Hepatocyte (in vitro differentiated cells): ENCODE data around the gene XCL1. TPM values are rescaled to one million over a fixed set of nuclear protein-coding genes. Genes with fewer than 3 reads are reported as not detected.

ENCODE experiments used
- DNase-seq: peaks from one replicate; pipeline ENCODE4 v3.0.0-alpha.2; 2016; ENCODE audit warnings: low spot score
- H2AFZ ChIP-seq: fragments of 200-600 bp; sonication (generic); 2 replicates; pipeline ENCODE4 v1.6.0; 2016; ENCODE audit warnings: antibody characterized with exemption, mild to moderate bottlenecking
- H3K27ac ChIP-seq: fragments of 200-600 bp; sonication (generic); 2 replicates; pipeline ENCODE4 v1.5.1; 2016; ENCODE audit warnings: mild to moderate bottlenecking
- H3K27me3 ChIP-seq: fragments of 200-600 bp; sonication (generic); 2 replicates; pipeline ENCODE4 v1.6.1; 2016
- H3K36me3 ChIP-seq: fragments of 200-600 bp; sonication (generic); replicated peaks from 2 replicates; pipeline ENCODE4 v1.5.1; 2016; ENCODE audit warnings: low read depth; ENCODE audit not compliant: insufficient read depth
- H3K4me1 ChIP-seq: fragments of 200-600 bp; sonication (generic); 2 replicates; pipeline ENCODE4 v1.5.1; 2016; ENCODE audit warnings: mild to moderate bottlenecking, moderate library complexity; ENCODE audit not compliant: insufficient read depth
- H3K4me2 ChIP-seq: fragments of 200-600 bp; sonication (generic); 2 replicates; pipeline ENCODE4 v1.6.0; 2016
- H3K4me3 ChIP-seq: fragments of 200-600 bp; sonication (generic); 2 replicates; pipeline ENCODE4 v1.5.1; 2016; ENCODE audit warnings: mild to moderate bottlenecking
- H3K79me2 ChIP-seq: fragments of 200-600 bp; sonication (generic); 2 replicates; pipeline ENCODE4 v1.6.0; 2017; ENCODE audit warnings: mild to moderate bottlenecking
- H3K9me2 ChIP-seq: fragments of 200-600 bp; sonication (generic); replicated peaks from 2 replicates; pipeline ENCODE4 v1.6.0; 2017; ENCODE audit warnings: mild to moderate bottlenecking; ENCODE audit not compliant: insufficient read depth
- H3K9me3 ChIP-seq: fragments of 200-600 bp; sonication (generic); 2 replicates; pipeline ENCODE4 v1.5.1; 2016; ENCODE audit warnings: low read depth, mild to moderate bottlenecking
- H4K20me1 ChIP-seq: fragments of 200-600 bp; sonication (generic); 2 replicates; pipeline ENCODE4 v1.6.0; 2016; ENCODE audit warnings: mild to moderate bottlenecking; ENCODE audit not compliant: insufficient read depth, poor library complexity, severe bottlenecking
- CTCF ChIP-seq: fragments of 200-600 bp; sonication (generic); IDR thresholded peaks from 2 replicates; pipeline ENCODE4 v1.5.1; 2016; ENCODE audit warnings: antibody characterized with exemption, mild to moderate bottlenecking; ENCODE audit not compliant: poor library complexity
- EZH2 ChIP-seq: fragments of 200-600 bp; sonication (generic); IDR thresholded peaks from 2 replicates; pipeline ENCODE4 v1.6.1; 2016; ENCODE audit warnings: antibody characterized with exemption, mild to moderate bottlenecking, borderline replicate concordance
- EZH2phosphoT487 ChIP-seq: fragments of 200-600 bp; sonication (generic); IDR thresholded peaks from one replicate; pipeline ENCODE4 v1.6.1; 2018; ENCODE audit warnings: antibody characterized with exemption, mild to moderate bottlenecking, low read depth, moderate library complexity; ENCODE audit not compliant: unreplicated experiment, severe bottlenecking
- WGBS: methylation state at CpG from one replicate; pipeline ENCODE4 v1.1.6; 2016; ENCODE audit warnings: low lambda C conversion rate; ENCODE audit errors: missing lambda C conversion rate; 5-methylcytosine and 5-hydroxymethylcytosine counted together
- polyA plus RNA-seq: library from polyadenylated mRNA; unstranded; fragments of >200 nt; fragmentation: Nextera tagmentation; extraction: Ambion mirVana; gene quantifications from 2 replicates; pipeline ENCODE4 v1.2.1, GENCODE V29; 2016
- total RNA-seq: library from RNA; depleted of rRNA; stranded (reverse); fragments of >200 nt; gene quantifications from 2 replicates; pipeline ENCODE4 v1.2.3, GENCODE V29; 2014

XCL1 gene
- total and polyA plus RNA-seq, 2 experiments from 2014 or later: 0.23 to 0.24 TPM

GRCh38 chr1:168627370-168627769 lies 51.0 kb downstream of the XCL1 start:
- no peaks in the 10 kb centered on the region for H4K20me1 ChIP-seq
- no peaks in the 10 kb centered on the region for H3K36me3 ChIP-seq
- no peaks in the 10 kb centered on the region for H3K9me3 ChIP-seq
- no peaks in the 10 kb centered on the region for H3K9me2 ChIP-seq
- no peak for DNase-seq
- H2AFZ ChIP-seq: no peak overlapping the region
- no peak overlapping the region for H3K4me3 ChIP-seq
- H3K27me3 ChIP-seq: no peaks in the 10 kb centered on the region
- no peak overlapping the region for H3K4me2 ChIP-seq
- TF ChIP-seq CTCF: no peak
- TF ChIP-seq EZH2phosphoT487: no peak
- TF ChIP-seq EZH2: no peak
- H3K4me1 ChIP-seq: no peaks in the 10 kb centered on the region
- no peaks in the 10 kb centered on the region for H3K79me2 ChIP-seq
- no peak overlapping the region for H3K27ac ChIP-seq
- WGBS: 95% methylated on average over 1 of the region's 1 CpG

- Histone ChIP-seq H3K36me3 (no peaks in the 10 kb centered on the region), H3K79me2 (no peaks in the 10 kb centered on the region), H3K27ac (no peak overlapping the region), H3K4me3 (no peak overlapping the region), H3K4me1 (no peaks in the 10 kb centered on the region), H3K9me3 (no peaks in the 10 kb centered on the region), H2AFZ (no peak overlapping the region), H3K27me3 (no peaks in the 10 kb centered on the region), H3K4me2 (no peak overlapping the region), H4K20me1 (no peaks in the 10 kb centered on the region), H3K9me2 (no peaks in the 10 kb centered on the region)
- TF ChIP-seq CTCF (no peak), EZH2 (no peak), EZH2phosphoT487 (no peak)
- no peak for DNase-seq
These were observed 52.4 kb downstream of the XCL1 start for GRCh38 chr1:168628807-168629206.

GRCh38 chr1:168629466-168629865 lies 53.1 kb downstream of the XCL1 start:
- WGBS: 100% methylated on average over 1 of the region's 1 CpG
- Histone ChIP-seq H3K4me1 (peaks cover 2% of the 10 kb centered on the region), H3K9me2 (no peaks in the 10 kb centered on the region), H2AFZ (no peak overlapping the region), H3K79me2 (no peaks in the 10 kb centered on the region), H3K27me3 (no peaks in the 10 kb centered on the region), H3K4me2 (no peak overlapping the region), H3K4me3 (no peak overlapping the region), H3K36me3 (no peaks in the 10 kb centered on the region), H3K9me3 (no peaks in the 10 kb centered on the region), H3K27ac (no peak overlapping the region), H4K20me1 (no peaks in the 10 kb centered on the region)
- no peak for DNase-seq
- TF ChIP-seq EZH2phosphoT487 (no peak), EZH2 (no peak), CTCF (no peak)

Other genes with a start within 250 kb of the XCL1 start
- gene XCL2, start 32.6 kb upstream of the XCL1 start, total RNA-seq: not detected in 2 replicates
- gene XCL2, start 32.6 kb upstream of the XCL1 start, polyA plus RNA-seq: not detected in 2 replicates
- 12.5 and 13.5 TPM in 2 replicates for gene DPT, start 152.6 kb downstream of the XCL1 start, total RNA-seq
- gene DPT, start 152.6 kb downstream of the XCL1 start, polyA plus RNA-seq: 8.2 and 14.6 TPM in 2 replicates